Fibroblast of lung (primary cell): ENCODE measurements around the gene TAS2R1. TPM values are rescaled to one million over a fixed set of nuclear protein-coding genes. Genes with fewer than 3 reads are reported as not detected.

Experiments used
- DNase-seq, 2 donors: peaks; one replicate each; pipeline versions ENCODE4 v3.0.0 to v3.0.0-alpha.2; 2010; ENCODE audit warnings: low read depth in 2 of 2
- H2AFZ ChIP-seq: 2 replicates; pipeline ENCODE4 v1.5.1; 2012; ENCODE audit warnings: low read length, control low read depth, inconsistent platforms
- H3K27ac ChIP-seq: 2 replicates; pipeline ENCODE4 v1.5.1; 2011; ENCODE audit warnings: low read length, control low read depth; ENCODE audit not compliant: insufficient read depth
- H3K27me3 ChIP-seq: 2 replicates; pipeline ENCODE4 v1.5.1; 2011; ENCODE audit warnings: mild to moderate bottlenecking, low read length; ENCODE audit not compliant: control insufficient read depth, insufficient read depth
- H3K36me3 ChIP-seq: 2 replicates; pipeline ENCODE4 v1.5.1; 2011; ENCODE audit warnings: low read length; ENCODE audit not compliant: control insufficient read depth, insufficient read depth
- H3K4me1 ChIP-seq: 2 replicates; pipeline ENCODE4 v1.5.1; 2011; ENCODE audit warnings: low read length; ENCODE audit not compliant: control insufficient read depth, insufficient read depth; ENCODE audit errors: extremely low read depth
- H3K4me2 ChIP-seq: 2 replicates; pipeline ENCODE4 v1.5.1; 2011; ENCODE audit warnings: low read length, control low read depth; ENCODE audit not compliant: insufficient read depth; ENCODE audit errors: extremely low read depth
- H3K4me3 ChIP-seq, 4 experiments: fragments of 200-600 bp in 1 of 4; sonication (generic) in 1 of 4; replicated peaks in 1 of 4; 2 replicates each; pipeline ENCODE4 v1.5.1; 2011 to 2016; ENCODE audit warnings: low read length in 4 of 4, low read depth in 3 of 4, mild to moderate bottlenecking in 3 of 4, control low read depth in 2 of 4, inconsistent platforms in 1 of 4, mixed read lengths in 1 of 4; ENCODE audit not compliant: insufficient read depth in 1 of 4; ENCODE audit errors: control extremely low read depth in 1 of 4
- H3K79me2 ChIP-seq: 2 replicates; pipeline ENCODE4 v1.5.1; 2012; ENCODE audit warnings: mild to moderate bottlenecking, low read length, inconsistent platforms; ENCODE audit not compliant: control insufficient read depth, insufficient read depth
- H3K9ac ChIP-seq: 2 replicates; pipeline ENCODE4 v1.5.1; 2011; ENCODE audit warnings: mild to moderate bottlenecking, low read length, control low read depth; ENCODE audit not compliant: insufficient read depth
- H3K9me3 ChIP-seq: 2 replicates; pipeline ENCODE4 v1.5.1; 2012; ENCODE audit warnings: low read depth, low read length; ENCODE audit not compliant: control insufficient read depth, insufficient read depth
- H4K20me1 ChIP-seq: 2 replicates; pipeline ENCODE4 v1.5.1; 2011; ENCODE audit warnings: low read length; ENCODE audit not compliant: control insufficient read depth, insufficient read depth; ENCODE audit errors: extremely low read depth
- CTCF ChIP-seq, 2 donors: IDR thresholded peaks in 1 of 2; conservative IDR thresholded peaks in 1 of 2; 1 replicate in 1 of 2; 2 replicates in 1 of 2; pipeline ENCODE4 v1.5.1; 2011 to 2012; ENCODE audit warnings: low read length in 2 of 2, control low read depth in 1 of 2, inconsistent platforms in 1 of 2, low read depth in 1 of 2, mild to moderate bottlenecking in 1 of 2
- EZH2 ChIP-seq: IDR thresholded peaks from 2 replicates; pipeline ENCODE4 v1.5.1; 2012; ENCODE audit warnings: low read length, control low read depth, mild to moderate bottlenecking; ENCODE audit errors: missing control alignments
- polyA plus RNA-seq, 2 donors: library from polyadenylated mRNA; depleted of rRNA in 1 of 2; stranded (reverse) in 1 of 2; unstranded in 1 of 2; fragments of >200 nt; gene quantifications; 2 replicates each; pipeline ENCODE4 v1.2.1, GENCODE V29; 2011 to 2012; ENCODE audit warnings: missing spikeins in 1 of 2
- total RNA-seq: library from RNA; depleted of rRNA; stranded (reverse); fragments of >200 nt; gene quantifications from 2 replicates; pipeline ENCODE4 v1.2.1, GENCODE V29; 2014

TAS2R1 gene
- total and polyA plus RNA-seq, 2 donors (not counting 1 experiment from before 2014, with no cell fraction given) = 0.18 TPM; not detected in 1

GRCh38 chr5:9617221-9617620 lies 12.9 kb downstream of the TAS2R1 start:
- no peaks in the 10 kb centered on the region for H3K36me3 ChIP-seq
- TF ChIP-seq EZH2 = no peak
- TF ChIP-seq CTCF (conservative IDR thresholded peaks at IDR 0.05 in 1 of 2, IDR thresholded peaks at IDR 0.05 in 1 of 2; ENCODE audit: low read depth in 1 of 2, low read length in 2 of 2) = no peak
- no peak overlapping the region for H3K27ac ChIP-seq
- H2AFZ ChIP-seq = no peak overlapping the region
- H3K4me1 ChIP-seq = peaks cover 4% of the 10 kb centered on the region
- no peak overlapping the region for H3K9ac ChIP-seq
- no peaks in the 10 kb centered on the region for H3K9me3 ChIP-seq
- H3K27me3 ChIP-seq = no peaks in the 10 kb centered on the region
- H3K79me2 ChIP-seq = no peaks in the 10 kb centered on the region
- H3K4me2 ChIP-seq = no peak overlapping the region
- no peak for DNase-seq
- H3K4me3 ChIP-seq = no peak overlapping the region
- no peaks in the 10 kb centered on the region for H4K20me1 ChIP-seq

GRCh38 chr5:9615331-9615730 lies 14.8 kb downstream of the TAS2R1 start:
- DNase-seq = no peak
- Histone ChIP-seq H4K20me1 (no peaks in the 10 kb centered on the region), H2AFZ (no peak overlapping the region), H3K27ac (no peak overlapping the region), H3K36me3 (no peaks in the 10 kb centered on the region), H3K4me1 (no peaks in the 10 kb centered on the region), H3K4me2 (no peak overlapping the region), H3K27me3 (no peaks in the 10 kb centered on the region), H3K9ac (no peak overlapping the region), H3K79me2 (no peaks in the 10 kb centered on the region), H3K9me3 (no peaks in the 10 kb centered on the region), H3K4me3 (no peak overlapping the region)
- TF ChIP-seq EZH2 = no peak
- no peak for TF ChIP-seq CTCF (conservative IDR thresholded peaks at IDR 0.05 in 1 of 2, IDR thresholded peaks at IDR 0.05 in 1 of 2; ENCODE audit: low read depth in 1 of 2, low read length in 2 of 2)

GRCh38 chr5:9613360-9613759 lies 16.8 kb downstream of the TAS2R1 start:
- no peaks in the 10 kb centered on the region for H4K20me1 ChIP-seq
- DNase-seq = no peak
- TF ChIP-seq CTCF (conservative IDR thresholded peaks at IDR 0.05 in 1 of 2, IDR thresholded peaks at IDR 0.05 in 1 of 2; ENCODE audit: low read depth in 1 of 2, low read length in 2 of 2) (no peak), EZH2 (no peak)
- no peaks in the 10 kb centered on the region for H3K27me3 ChIP-seq
- H3K9ac ChIP-seq = no peak overlapping the region
- H3K4me2 ChIP-seq = no peak overlapping the region
- H3K27ac ChIP-seq = no peak overlapping the region
- H3K9me3 ChIP-seq = no peaks in the 10 kb centered on the region
- no peak overlapping the region for H2AFZ ChIP-seq
- no peaks in the 10 kb centered on the region for H3K36me3 ChIP-seq
- no peaks in the 10 kb centered on the region for H3K4me1 ChIP-seq
- H3K79me2 ChIP-seq = no peaks in the 10 kb centered on the region
- no peak overlapping the region for H3K4me3 ChIP-seq
